Chondrocyte (in vitro differentiated cells): ENCODE measurements around the gene PTPRN2. TPM values are rescaled to one million over a fixed set of nuclear protein-coding genes. Genes with fewer than 3 reads are reported as not detected.
A peak's percentile ranks its signal among the peaks of the same experiment; 100 is the strongest.

Source experiments
- DNase-seq: peaks from one replicate; pipeline ENCODE4 v3.0.0; 2021; ENCODE audit warnings: mixed read lengths, low spot score
- H3K27ac Mint-ChIP-seq: one replicate; pipeline ENCODE4 v1.8.0; 2021; ENCODE audit warnings: mild to moderate bottlenecking, moderate library complexity, mixed read lengths; ENCODE audit not compliant: unreplicated experiment
- H3K27me3 Mint-ChIP-seq: 2 replicates; pipeline ENCODE4 v1.8.0; 2021; ENCODE audit warnings: low read depth, mixed read lengths
- H3K36me3 Mint-ChIP-seq: 2 replicates; pipeline ENCODE4 v1.8.0; 2021; ENCODE audit warnings: low read depth, mixed read lengths
- H3K4me1 Mint-ChIP-seq: 2 replicates; pipeline ENCODE4 v1.8.0; 2021; ENCODE audit warnings: low read depth, mild to moderate bottlenecking, mixed read lengths
- H3K4me3 Mint-ChIP-seq: one replicate; pipeline ENCODE4 v1.8.0; 2021; ENCODE audit warnings: mild to moderate bottlenecking, moderate library complexity, mixed read lengths; ENCODE audit not compliant: unreplicated experiment
- H3K9me3 Mint-ChIP-seq: 2 replicates; pipeline ENCODE4 v1.8.0; 2021; ENCODE audit warnings: low read depth, mixed read lengths
- total RNA-seq: library from RNA; stranded (reverse); gene quantifications from 3 replicates; pipeline ENCODE4 v1.2.1, GENCODE V29; 2021
- TF ChIP-seq, protein P1 (sequence below): fragments of 200-600 bp; sonication (generic); IDR thresholded peaks from 2 replicates; pipeline ENCODE4 v1.5.0; 2021; ENCODE audit warnings: antibody characterized with exemption, mild to moderate bottlenecking, moderate library complexity

Gene PTPRN2
- total RNA-seq, 1 donor from 2014 or later = 0.30 TPM

DNA sequence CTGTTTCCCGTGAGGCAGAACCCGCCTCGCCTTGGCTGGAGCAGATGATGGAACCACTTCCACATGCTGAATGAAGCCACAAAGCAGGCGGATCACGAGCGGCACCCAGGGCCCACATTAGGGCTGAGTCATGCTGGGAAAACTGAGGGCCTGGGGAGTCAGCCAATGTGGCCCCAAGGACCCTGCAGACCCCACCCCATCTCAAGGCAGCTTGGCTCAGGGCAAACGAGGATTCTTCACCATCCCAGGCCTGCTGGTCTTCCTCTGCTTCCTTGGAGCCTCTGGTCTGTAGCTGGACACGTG lies 762.9 kb downstream of the PTPRN2 start:
- DNase-seq = peak; percentile 56
- no peaks in the 10 kb centered on the region for H3K27me3 Mint-ChIP-seq
- H3K4me1 Mint-ChIP-seq = no peaks in the 10 kb centered on the region
- no peak overlapping the region for H3K4me3 Mint-ChIP-seq
- no peak overlapping the region for H3K27ac Mint-ChIP-seq
- TF ChIP-seq, protein P1, sequence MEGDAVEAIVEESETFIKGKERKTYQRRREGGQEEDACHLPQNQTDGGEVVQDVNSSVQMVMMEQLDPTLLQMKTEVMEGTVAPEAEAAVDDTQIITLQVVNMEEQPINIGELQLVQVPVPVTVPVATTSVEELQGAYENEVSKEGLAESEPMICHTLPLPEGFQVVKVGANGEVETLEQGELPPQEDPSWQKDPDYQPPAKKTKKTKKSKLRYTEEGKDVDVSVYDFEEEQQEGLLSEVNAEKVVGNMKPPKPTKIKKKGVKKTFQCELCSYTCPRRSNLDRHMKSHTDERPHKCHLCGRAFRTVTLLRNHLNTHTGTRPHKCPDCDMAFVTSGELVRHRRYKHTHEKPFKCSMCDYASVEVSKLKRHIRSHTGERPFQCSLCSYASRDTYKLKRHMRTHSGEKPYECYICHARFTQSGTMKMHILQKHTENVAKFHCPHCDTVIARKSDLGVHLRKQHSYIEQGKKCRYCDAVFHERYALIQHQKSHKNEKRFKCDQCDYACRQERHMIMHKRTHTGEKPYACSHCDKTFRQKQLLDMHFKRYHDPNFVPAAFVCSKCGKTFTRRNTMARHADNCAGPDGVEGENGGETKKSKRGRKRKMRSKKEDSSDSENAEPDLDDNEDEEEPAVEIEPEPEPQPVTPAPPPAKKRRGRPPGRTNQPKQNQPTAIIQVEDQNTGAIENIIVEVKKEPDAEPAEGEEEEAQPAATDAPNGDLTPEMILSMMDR = no peak
- H3K9me3 Mint-ChIP-seq = no peaks in the 10 kb centered on the region
- no peaks in the 10 kb centered on the region for H3K36me3 Mint-ChIP-seq

DNA sequence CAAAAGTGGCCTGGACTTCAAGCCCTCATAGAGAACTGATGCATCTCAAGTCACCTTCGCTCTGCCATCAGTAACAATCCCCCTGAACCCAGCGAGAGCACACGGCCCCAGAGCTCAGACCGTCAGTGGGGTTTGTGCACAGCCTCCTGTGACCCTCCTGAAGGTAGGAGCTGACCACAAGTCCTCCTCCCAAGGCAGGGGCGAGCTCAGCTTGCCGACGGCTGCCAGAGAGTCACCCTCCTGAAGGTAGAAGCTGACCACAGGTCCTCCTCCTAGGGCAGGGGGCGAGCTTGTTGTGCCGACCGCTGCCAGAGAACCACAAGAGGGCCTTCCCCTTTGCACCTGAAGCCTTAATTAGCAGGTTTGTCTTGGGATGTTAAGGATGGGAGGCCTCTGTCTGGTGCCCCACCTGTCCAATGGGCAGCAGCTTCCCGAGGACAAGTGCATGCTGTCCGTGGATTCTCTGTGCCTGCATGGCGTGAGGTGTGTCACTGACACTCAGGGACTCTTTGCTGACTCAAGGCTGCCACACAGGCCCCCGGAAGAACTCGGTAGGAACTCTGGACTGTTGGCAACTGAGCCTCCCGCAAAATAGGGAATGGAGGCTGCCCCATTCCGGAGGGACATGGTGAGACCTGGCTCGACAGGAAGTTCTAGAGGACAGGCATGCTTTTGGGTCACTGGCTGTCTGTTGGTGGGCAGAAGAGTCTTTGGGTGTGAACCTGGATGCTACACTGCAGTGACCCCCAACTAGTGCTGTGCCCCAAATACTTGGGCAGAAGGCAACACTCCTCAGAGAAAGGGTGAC lies 763.4 kb downstream of the PTPRN2 start:
- no peaks in the 10 kb centered on the region for H3K9me3 Mint-ChIP-seq
- no peaks in the 10 kb centered on the region for H3K27me3 Mint-ChIP-seq
- no peak overlapping the region for H3K27ac Mint-ChIP-seq
- no peaks in the 10 kb centered on the region for H3K36me3 Mint-ChIP-seq
- DNase-seq = peak; percentile 52
- no peak overlapping the region for H3K4me3 Mint-ChIP-seq
- H3K4me1 Mint-ChIP-seq = no peaks in the 10 kb centered on the region
- TF ChIP-seq, protein P1 = no peak

DNA sequence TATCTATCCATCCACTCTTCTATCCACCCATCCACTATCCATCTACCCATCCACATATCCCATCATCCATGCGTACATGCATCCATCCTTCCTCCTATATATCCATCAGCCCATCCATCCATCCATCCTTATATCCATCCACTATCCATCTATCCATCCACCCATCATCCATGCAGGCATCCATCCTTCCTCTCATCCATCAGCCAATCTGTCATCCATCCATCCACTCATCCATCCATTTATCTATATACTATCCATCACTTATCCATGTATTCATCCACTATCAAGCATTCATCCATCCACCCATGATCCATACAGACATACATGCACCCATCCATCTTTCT lies 765.0 kb downstream of the PTPRN2 start:
- no peak overlapping the region for H3K4me3 Mint-ChIP-seq
- H3K9me3 Mint-ChIP-seq = no peaks in the 10 kb centered on the region
- H3K4me1 Mint-ChIP-seq = no peaks in the 10 kb centered on the region
- H3K36me3 Mint-ChIP-seq = no peaks in the 10 kb centered on the region
- no peak for DNase-seq
- H3K27ac Mint-ChIP-seq = no peak overlapping the region
- TF ChIP-seq, protein P1 = no peak
- H3K27me3 Mint-ChIP-seq = no peaks in the 10 kb centered on the region

DNA sequence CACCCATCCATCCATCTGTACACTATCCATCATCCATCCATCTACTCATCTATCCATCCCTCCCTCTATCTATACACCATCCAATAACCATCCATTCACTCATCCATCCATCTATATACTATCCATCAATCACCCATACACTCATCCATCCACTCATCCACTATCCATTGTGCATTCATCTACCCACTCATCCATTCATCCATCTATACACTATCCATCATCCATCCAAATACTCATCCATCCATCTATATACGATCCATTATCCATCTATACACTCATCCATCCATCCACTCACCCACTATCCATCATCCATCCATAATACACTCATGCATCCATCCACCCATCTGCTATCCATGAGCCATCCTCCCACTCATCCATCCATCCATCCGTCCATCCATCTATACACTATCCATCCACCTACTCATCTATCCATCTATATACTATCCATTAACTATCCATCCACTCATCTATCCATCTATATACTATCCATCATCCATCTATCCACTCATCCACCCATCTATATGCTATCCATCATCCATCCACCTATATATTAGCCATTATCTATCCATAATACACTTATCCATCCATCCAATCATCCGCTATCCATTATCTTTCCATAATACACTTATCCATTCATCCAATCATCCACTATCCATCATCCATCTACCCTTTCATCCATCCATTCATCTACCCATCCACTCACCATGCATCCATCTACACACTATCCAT lies 765.5 kb downstream of the PTPRN2 start:
- H3K36me3 Mint-ChIP-seq = no peaks in the 10 kb centered on the region
- no peak overlapping the region for H3K4me3 Mint-ChIP-seq
- no peaks in the 10 kb centered on the region for H3K27me3 Mint-ChIP-seq
- DNase-seq = no peak
- no peaks in the 10 kb centered on the region for H3K4me1 Mint-ChIP-seq
- no peak overlapping the region for H3K27ac Mint-ChIP-seq
- no peaks in the 10 kb centered on the region for H3K9me3 Mint-ChIP-seq
- TF ChIP-seq, protein P1 = no peak

DNA sequence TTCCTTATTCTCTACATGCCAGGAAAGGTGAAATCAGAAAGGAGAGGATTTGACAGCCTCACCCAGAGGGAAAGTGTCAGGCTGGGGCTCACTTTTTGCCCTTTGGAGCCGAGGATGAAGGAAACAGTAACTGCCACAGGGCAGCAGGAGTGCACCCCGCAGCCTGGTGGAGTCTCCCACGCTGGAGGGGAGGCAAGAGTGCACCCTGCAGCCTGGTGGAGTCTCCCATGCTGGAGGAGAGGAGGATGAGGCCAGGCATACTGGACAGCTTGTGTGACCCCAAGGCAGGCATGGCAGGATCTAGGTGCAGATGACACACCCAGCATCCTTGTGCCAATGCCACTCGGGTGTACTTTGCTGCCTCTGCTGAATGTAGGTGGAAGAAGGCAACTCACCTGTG lies 766.8 kb downstream of the PTPRN2 start:
- Mint-ChIP-seq H3K4me1 (no peaks in the 10 kb centered on the region), H3K27me3 (no peaks in the 10 kb centered on the region), H3K4me3 (no peak overlapping the region), H3K9me3 (no peaks in the 10 kb centered on the region), H3K27ac (no peak overlapping the region), H3K36me3 (no peaks in the 10 kb centered on the region)
- no peak for DNase-seq
- TF ChIP-seq, protein P1 = no peak
